Lung (tissue), 12 donors: ENCODE data around the gene PTBP1. TPM values are rescaled to one million over a fixed set of nuclear protein-coding genes. Genes with fewer than 3 reads are reported as not detected.

Source experiments
- ATAC-seq: fragments of 200-7000 bp; cut with Tn5 transposase; one replicate; pipeline ENCODE4 v1.9.1; 2020; ENCODE audit warnings: moderate number of reproducible peaks; ENCODE audit not compliant: insufficient read depth, low FRiP score
- DNase-seq, 3 donors: peaks; one replicate each; pipeline ENCODE4 v3.0.0-alpha.2; 2013 to 2017
- H3K27ac ChIP-seq, 2 donors: one replicate each; pipeline ENCODE4 v1.5.1; 2013; ENCODE audit warnings: mild to moderate bottlenecking in 2 of 2, moderate library complexity in 2 of 2, control low read depth in 1 of 2, inconsistent platforms in 1 of 2, low read depth in 1 of 2, low read length in 1 of 2
- H3K27me3 ChIP-seq, 3 donors: one replicate each; pipeline ENCODE4 v1.5.1; 2013; ENCODE audit warnings: low read length in 2 of 3; ENCODE audit not compliant: control insufficient read depth in 3 of 3, insufficient read depth in 3 of 3
- H3K36me3 ChIP-seq, 4 donors: one replicate each; pipeline ENCODE4 v1.5.1; 2013; ENCODE audit warnings: low read length in 4 of 4, mild to moderate bottlenecking in 1 of 4, moderate library complexity in 1 of 4; ENCODE audit not compliant: control insufficient read depth in 4 of 4, insufficient read depth in 4 of 4
- H3K4me1 ChIP-seq, 5 donors: one replicate each; pipeline ENCODE4 v1.5.1; 2013; ENCODE audit warnings: low read length in 5 of 5, mild to moderate bottlenecking in 2 of 5, moderate library complexity in 1 of 5; ENCODE audit not compliant: control insufficient read depth in 5 of 5, insufficient read depth in 5 of 5
- H3K4me3 ChIP-seq: one replicate; pipeline ENCODE4 v1.5.1; 2013; ENCODE audit warnings: mild to moderate bottlenecking, control low read depth, moderate library complexity
- H3K9ac ChIP-seq, 2 donors: one replicate each; pipeline ENCODE4 v1.5.1; 2013; ENCODE audit warnings: low read length in 2 of 2, control low read depth in 1 of 2; ENCODE audit not compliant: insufficient read depth in 1 of 2
- H3K9me3 ChIP-seq, 4 donors: one replicate each; pipeline ENCODE4 v1.5.1; 2013; ENCODE audit warnings: low read length in 3 of 4, mild to moderate bottlenecking in 1 of 4, moderate library complexity in 1 of 4; ENCODE audit not compliant: control insufficient read depth in 4 of 4, insufficient read depth in 3 of 4
- CTCF ChIP-seq: IDR thresholded peaks from 2 replicates; pipeline ENCODE4 v1.5.1; 2012; ENCODE audit warnings: mild to moderate bottlenecking; ENCODE audit errors: control extremely low read depth, extremely low read depth
- WGBS, 2 donors: extraction: QIAGEN DNeasy Blood & Tissue Kit; methylation state at CpG; one replicate each; pipeline ENCODE4 v1.1.7; 2013; 5-methylcytosine and 5-hydroxymethylcytosine counted together
- polyA plus RNA-seq, 2 donors: library from polyadenylated mRNA; stranded (reverse); fragments of 200-250 nt; gene quantifications; one replicate each; pipeline ENCODE4 v1.2.1, GENCODE V29; 2013
- total RNA-seq, 2 donors: library from RNA; depleted of rRNA in 1 of 2; stranded (reverse); fragments of >200 nt in 1 of 2; gene quantifications; one replicate each; pipeline ENCODE4 v1.2.1, GENCODE V29; 2014 to 2021
- donor health status: control.
- donor health status: control.
- donor health status: Bipolar disorder and iron deficiency.
- donor health status: healthy.
- donor health status: DM: yes; HTN: yes; CAD: no.

PTBP1 gene
- total and polyA plus RNA-seq, 4 donors, result 112 to 321 (median 203) TPM

DNA sequence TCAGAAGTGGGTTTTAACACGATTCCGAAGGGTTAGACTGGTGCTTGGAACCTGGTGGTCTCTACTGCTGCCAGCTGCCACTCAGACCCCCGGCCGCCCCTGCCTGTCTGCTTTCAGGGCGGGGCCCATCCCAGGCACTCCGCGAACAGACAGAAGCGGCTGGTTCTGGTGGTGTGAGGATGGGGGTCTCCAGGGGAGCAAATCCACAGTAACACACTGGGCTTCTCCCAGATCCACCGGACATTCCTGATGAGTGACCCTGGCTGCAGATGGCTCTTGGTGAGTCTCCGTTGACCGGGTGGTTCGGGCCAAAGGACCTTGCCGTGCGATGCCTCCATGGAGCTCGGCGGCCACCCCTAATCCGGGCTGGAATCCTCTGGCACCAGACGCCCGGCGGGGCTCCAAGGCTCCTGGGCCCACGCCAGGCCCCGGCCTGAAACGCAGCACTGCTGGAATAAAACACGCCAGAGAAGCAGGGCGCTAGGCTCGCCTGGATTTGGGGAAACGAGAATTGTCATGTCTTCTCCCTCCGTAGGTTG is 2.1 kb upstream of the PTBP1 start:
- Histone ChIP-seq H3K4me3 (no peak overlapping the region), H3K27me3 (no peaks in the 10 kb centered on the region), H3K36me3 (peaks cover 0 to 12% (median 3%) of the 10 kb centered on the region in 4 donors), H3K9me3 (no peaks in the 10 kb centered on the region), H3K4me1 (peaks cover 2 to 18% (median 9%) of the 10 kb centered on the region in 5 donors), H3K9ac (no peak overlapping the region), H3K27ac (peak overlapping the region in 1 of 2 donors; percentile 8)
- ATAC-seq, result no peak
- no peak for DNase-seq
- no peak for TF ChIP-seq CTCF
- WGBS, 2 donors, result 87 to 95% methylated on average over 28 of the region's 28 CpGs

DNA sequence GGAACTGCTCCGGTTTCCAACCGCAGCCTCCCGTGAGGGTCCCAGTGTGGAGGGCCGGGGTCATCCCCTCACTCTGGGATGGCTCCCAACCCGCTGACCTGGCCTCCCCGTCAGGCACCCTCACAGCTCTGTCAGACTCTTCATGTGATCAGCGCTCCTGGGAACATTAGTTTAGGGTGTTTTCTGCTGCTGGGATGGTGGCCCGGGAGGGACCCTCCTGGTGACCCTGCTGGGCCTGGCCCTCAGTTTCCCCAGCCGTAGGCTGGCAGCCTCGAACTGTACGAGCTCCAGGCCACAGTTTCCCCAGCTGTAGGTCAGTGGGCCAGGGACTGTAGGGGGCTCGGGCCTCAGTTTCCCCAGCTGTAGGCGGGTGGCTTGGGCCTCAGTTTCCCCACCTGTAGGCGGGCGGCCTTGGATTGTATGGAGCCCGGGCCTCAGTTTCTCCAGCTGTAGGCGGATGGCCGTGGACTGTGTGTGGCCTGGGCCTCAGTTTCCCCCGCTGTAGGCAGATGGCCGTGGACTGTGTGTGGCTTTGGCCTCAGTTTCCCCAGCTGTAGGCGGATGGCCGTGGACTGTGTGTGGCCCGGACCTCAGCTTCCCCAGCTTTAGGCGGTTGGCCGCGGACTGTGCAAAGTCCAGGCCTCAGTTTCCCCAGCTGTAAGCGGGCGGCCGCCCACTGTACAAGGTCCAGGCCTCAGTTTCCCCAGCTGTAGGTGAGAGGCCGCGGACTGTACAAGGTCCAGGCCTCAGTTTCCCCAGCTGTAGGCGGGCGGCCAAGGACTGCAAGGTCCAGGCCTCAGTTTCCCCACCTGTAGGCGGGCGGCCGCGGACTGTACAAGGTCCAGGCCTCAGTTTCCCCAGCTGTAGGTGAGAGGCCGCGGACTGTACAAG is 1.3 kb upstream of the PTBP1 start:
- peak overlapping the region; percentile 49 for H3K4me3 ChIP-seq
- no peaks in the 10 kb centered on the region for H3K9me3 ChIP-seq
- WGBS, 2 donors, result 80 to 82% methylated on average over 39 of the region's 39 CpGs
- H3K36me3 ChIP-seq, result peaks cover 0 to 16% (median 9%) of the 10 kb centered on the region in 4 donors
- no peak for ATAC-seq
- no peak for TF ChIP-seq CTCF
- peaks cover 7 to 23% (median 17%) of the 10 kb centered on the region in 5 donors for H3K4me1 ChIP-seq
- H3K27me3 ChIP-seq, result no peaks in the 10 kb centered on the region
- no peak for DNase-seq
- no peak overlapping the region for H3K9ac ChIP-seq
- no peak overlapping the region for H3K27ac ChIP-seq

DNA sequence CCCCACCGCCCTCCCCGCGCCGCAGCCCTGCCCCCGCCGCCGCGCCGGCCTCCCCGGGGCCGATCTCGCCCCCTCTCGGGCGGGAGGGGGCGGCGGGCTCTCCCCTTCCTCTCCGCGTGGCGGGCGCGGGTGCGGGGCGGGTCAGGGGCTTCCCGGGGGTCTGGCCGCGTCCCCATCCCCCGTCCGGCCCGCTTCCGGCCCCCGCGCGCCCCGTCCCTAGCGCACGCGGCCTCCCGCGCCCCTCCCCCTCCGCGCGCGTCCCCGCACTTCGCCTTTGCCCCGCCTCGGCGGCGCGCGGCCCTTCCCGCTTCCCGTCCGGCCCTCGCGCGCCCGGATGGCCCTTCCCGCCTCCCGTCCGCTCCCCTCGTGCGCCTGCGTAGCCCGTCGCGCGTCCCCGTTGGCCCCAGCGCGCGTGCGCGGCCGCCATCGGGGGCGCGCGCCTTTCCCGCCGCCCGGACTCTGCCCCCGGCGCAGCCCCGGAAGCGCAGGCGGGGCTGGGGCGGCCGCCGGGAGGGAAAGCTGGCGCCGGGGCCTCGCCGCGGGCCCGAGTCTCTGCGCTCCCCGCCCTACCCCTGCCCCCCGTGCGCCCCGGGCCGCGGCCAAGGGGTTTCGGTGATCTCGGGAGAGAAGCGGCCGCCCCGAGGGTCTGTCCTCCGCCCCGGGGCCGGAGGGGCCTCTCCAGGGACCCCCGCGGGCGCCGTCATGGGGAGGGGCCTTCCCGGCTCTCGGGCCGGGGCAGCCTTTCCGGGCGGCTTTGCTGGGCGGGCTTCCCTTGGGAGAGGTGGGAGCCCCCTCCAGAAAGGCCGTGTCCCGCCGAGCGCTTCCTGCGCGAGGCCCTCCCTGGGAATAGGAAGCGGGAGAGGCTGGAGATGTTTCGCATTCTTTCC is 519 bp downstream of the PTBP1 start:
- Histone ChIP-seq H3K27me3 (no peaks in the 10 kb centered on the region), H3K36me3 (peaks cover 0 to 24% (median 13%) of the 10 kb centered on the region in 4 donors), H3K4me3 (peak overlapping the region; percentile 83), H3K9ac (peak overlapping the region in 1 of 2 donors; percentile 49), H3K27ac (peak overlapping the region; percentile 87 to 92), H3K4me1 (peaks cover 12 to 40% (median 30%) of the 10 kb centered on the region in 5 donors), H3K9me3 (no peaks in the 10 kb centered on the region)
- 0 to 1% methylated on average over 81 to 128 of the region's 129 CpGs for WGBS, 2 donors
- ATAC-seq (peak; percentile 40), DNase-seq (peak; percentile 92 to 96 (median 92))
- TF ChIP-seq CTCF, result no peak
